HPDE6-E6E7 (cell line): ENCODE results near the gene GHITM.
A peak's percentile ranks its signal among the peaks of the same experiment; 100 is the strongest.
"Not testable (repeated sequence)": the region's sequence is repeated elsewhere in the genome, so short reads cannot be mapped to it uniquely, and the experiment has no call there.

Source experiments
- DNase-seq: peaks from one replicate; pipeline ENCODE4 v3.0.0; 2011; ENCODE audit warnings: missing footprints; ENCODE audit errors: extremely low spot score

Gene GHITM

GRCh38 chr10:84176351-84176750 is 37.0 kb downstream of the GHITM start:
- no peak for DNase-seq

DNA sequence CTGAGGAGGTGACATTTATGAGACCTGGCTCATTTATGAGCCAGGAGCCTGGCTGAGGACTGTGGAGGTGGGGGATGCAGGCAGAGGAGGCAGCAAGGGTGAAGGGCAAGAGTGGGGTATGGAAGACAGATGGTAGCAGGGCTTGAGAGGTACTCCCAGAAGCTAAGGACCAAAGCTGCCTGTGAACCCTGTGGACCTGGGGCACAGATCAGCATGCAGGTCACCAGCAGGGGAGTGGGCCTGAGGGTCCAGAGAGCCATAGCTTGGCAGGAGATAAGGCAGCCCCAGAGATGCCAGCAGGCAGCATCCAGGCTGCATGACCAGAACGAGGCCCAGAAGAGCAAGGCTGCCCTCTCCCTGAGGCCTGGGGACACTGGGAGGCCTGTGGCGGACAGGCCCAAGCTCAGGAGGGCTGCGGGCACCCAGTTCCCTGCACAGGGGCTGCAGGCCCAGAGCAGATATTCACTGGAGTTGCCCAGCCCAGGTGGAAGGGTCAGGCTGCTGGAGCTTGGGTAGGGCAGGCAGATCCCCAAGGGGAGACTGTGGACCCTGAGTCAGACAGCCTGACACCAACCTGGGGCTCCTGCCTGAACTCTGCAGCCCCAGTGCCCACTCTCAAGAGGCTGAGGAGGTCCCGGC is 37.6 kb downstream of the GHITM start:
- DNase-seq, result no peak

DNA sequence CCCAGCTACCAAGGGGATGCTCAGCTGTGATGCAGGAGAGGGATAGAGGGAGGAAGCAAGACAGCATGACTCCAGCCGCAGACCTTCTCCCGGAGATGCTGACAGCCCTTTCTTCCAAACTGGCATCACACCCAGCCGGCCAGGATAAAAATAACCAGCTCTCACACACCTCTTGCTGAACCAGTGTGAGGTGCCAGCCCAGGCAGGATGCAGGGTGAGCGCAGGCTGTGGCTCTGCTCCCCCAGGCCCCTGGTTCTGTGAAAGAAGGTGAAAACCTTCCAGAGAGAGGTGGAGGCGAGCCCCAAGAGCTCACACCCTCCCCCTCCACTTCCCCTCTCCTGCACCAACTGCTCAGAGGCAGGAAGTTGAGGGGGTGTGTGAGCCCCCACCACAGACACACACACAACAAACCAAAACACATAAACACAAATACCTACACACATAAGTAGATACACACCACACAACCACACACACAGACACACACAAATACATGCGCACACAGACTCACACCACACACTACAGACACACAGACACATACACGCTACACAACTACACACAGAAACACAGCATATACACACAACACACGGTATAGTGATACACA is 38.3 kb downstream of the GHITM start:
- DNase-seq, result no peak

DNA sequence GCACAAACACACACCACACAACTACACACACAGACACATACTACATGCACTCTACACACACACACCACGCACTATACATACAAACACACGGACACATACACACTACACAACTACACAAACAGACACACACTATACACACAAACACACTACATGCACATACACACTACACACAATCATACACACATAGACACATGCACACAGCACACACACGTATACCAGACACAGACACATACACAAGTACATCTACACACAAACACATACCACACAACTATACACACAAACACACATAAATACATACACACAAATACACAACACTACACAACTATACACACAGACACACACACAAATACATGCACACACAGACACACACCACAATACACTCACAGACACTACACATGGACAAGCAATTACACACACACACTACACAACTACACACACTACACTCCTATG is 38.9 kb downstream of the GHITM start:
- DNase-seq, result no peak

GRCh38 chr10:84179059-84179710 is 39.9 kb downstream of the GHITM start:
- DNase-seq, result peak; percentile 96

GRCh38 chr10:84180386-84180785 is 41.1 kb downstream of the GHITM start:
- DNase-seq, result not testable (repeated sequence)

DNA sequence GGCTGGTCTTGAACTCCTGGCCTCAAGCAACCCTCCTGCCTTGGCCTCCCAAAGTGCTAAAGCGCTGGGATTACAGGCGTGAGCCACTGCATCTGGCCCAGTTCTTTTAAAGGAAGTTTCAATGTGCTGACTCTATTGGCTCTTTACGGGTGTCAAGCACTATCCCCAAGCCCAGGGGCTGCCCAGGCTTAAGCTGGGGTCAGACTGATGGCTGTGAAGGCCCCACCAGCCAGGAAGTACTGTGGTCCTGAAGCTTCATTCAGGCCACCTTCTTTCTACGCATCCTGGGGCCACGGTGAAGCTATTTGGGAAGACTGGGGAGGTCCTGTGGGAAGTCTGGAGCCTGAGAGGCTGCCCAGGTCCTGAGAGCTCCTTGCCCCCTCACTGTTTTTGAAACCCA is 42.3 kb downstream of the GHITM start:
- DNase-seq, result no peak

DNA sequence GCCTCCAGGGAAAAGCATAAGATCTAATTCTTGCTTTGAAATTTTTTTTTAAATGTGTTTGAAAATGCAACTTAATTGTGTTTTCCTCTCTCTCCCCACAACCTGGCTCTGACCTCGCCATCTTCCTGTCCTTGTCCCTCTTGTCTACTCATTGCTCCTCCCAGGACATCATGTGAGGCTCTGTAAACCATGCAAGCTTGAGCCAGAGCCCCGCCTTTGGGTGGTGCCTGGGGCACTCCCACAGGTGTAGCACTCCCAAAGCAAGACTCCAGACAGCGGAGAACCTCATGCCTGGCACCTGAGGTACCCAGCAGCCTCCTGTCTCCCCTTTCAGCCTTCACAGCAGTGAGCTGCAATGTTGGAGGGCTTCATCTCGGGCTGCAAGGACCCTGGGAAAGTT is 45.2 kb downstream of the GHITM start:
- DNase-seq, result no peak

GRCh38 chr10:84185526-84186175 is 46.3 kb downstream of the GHITM start:
- no peak for DNase-seq

- DNase-seq, result no peak
Observed at GRCh38 chr10:84188815-84189214, 49.5 kb downstream of the GHITM start.

DNA sequence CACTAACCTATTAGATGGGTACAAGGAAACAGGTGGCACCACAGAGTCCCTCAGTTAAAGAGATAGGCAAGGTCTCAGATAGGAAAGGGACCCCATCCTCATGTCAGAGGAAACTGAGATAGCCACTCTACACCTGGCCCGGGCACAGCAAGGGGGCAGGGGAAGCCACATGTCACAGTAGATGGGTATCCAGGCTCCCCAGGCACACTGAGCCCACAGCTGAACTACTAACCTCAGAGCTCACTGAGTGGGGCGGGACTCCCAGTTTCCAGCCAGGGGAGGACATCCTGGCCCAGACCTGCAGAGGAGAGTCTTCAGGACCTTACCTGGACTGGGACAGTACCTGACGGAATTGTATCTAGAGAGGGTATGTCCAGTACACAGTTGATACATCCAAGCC is 51.3 kb downstream of the GHITM start:
- no peak for DNase-seq

DNA sequence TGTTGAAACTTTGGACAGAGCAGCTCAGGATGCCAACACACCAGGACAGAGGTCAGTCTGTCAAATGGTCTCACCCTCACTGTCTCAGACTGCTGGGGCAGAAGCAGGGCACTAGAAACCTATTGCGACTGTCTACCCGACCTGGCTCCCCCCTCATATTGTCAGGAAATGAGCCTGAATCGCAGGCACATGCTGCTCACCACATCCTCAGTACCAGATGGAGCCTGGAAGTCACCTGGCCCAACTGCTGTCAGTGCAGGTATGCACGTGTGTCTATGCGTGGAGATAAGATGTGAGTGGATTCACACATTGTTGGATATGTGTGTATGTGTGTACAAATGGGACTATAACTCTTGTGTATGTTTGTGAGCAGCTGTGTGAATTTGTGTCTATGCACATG is 51.8 kb downstream of the GHITM start:
- DNase-seq, result no peak

DNA sequence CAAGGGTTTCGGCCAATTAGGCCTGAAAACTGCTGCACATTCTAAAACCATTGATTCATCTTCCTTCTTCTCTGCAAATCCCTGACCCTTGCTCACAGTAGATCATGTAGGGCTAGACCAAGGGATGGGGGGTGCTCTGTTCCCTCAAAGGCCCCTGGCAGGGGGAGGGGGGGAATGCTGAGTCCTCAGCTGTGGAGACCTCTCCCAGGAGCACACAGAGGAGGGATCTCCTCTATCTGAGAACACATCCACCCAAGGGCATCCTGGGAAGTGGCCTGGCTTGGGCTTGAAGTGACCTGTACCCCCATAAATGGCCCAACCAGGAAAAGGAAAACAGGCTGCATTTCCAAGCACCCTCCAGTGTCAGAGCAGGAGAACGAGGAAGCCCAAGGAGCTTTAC is 54.0 kb downstream of the GHITM start:
- no peak for DNase-seq

- DNase-seq, result no peak
Observed at GRCh38 chr10:84193846-84194423, 54.6 kb downstream of the GHITM start.

- DNase-seq, result peak; percentile 55
Observed at GRCh38 chr10:84194424-84195043, 55.2 kb downstream of the GHITM start, which contains the start of gene CDHR1. CDHR1 (plus strand) TSS chr10:84194537; CDS start chr10:84194761, 224 bp downstream.

- no peak for DNase-seq
Observed at GRCh38 chr10:84195044-84195830, 55.9 kb downstream of the GHITM start.

GRCh38 chr10:84196083-84196482 is 56.8 kb downstream of the GHITM start:
- no peak for DNase-seq

GRCh38 chr10:84196941-84197340 is 57.6 kb downstream of the GHITM start:
- DNase-seq, result no peak

- no peak for DNase-seq
Observed at GRCh38 chr10:84197643-84198042, 58.3 kb downstream of the GHITM start.

GRCh38 chr10:84198206-84198915 is 59.1 kb downstream of the GHITM start:
- DNase-seq, result no peak
